Measurements from ENCODE around the gene TJP1. TPM values are rescaled to one million over a fixed set of nuclear protein-coding genes. Genes with fewer than 3 reads are reported as not detected.
"Not testable (repeated sequence)": the region's sequence is repeated elsewhere in the genome, so short reads cannot be mapped to it uniquely, and the experiment has no call there.

The TJP1 gene
- total RNA-seq, 6 donors from 2014 or later, result 88.0 to 168 (median 113) TPM

GRCh38 chr15:29785136-29785535 is 37.1 kb downstream of the TJP1 start:
- WGBS, 2 donors, result 75 to 84% methylated on average over 2 of the region's 2 CpGs
- no peak for ATAC-seq (ENCODE audit: low FRiP score in 2 of 2)
- peaks cover 0 to 22% (median 11%) of the 10 kb centered on the region in 4 donors for H3K4me1 ChIP-seq
- no peak overlapping the region for H3K4me3 ChIP-seq
- H3K9me3 ChIP-seq, result no peaks in the 10 kb centered on the region
- no peak for TF ChIP-seq POLR2AphosphoS5 (IDR thresholded peaks at IDR 0.05)
- TF ChIP-seq, protein P1, sequence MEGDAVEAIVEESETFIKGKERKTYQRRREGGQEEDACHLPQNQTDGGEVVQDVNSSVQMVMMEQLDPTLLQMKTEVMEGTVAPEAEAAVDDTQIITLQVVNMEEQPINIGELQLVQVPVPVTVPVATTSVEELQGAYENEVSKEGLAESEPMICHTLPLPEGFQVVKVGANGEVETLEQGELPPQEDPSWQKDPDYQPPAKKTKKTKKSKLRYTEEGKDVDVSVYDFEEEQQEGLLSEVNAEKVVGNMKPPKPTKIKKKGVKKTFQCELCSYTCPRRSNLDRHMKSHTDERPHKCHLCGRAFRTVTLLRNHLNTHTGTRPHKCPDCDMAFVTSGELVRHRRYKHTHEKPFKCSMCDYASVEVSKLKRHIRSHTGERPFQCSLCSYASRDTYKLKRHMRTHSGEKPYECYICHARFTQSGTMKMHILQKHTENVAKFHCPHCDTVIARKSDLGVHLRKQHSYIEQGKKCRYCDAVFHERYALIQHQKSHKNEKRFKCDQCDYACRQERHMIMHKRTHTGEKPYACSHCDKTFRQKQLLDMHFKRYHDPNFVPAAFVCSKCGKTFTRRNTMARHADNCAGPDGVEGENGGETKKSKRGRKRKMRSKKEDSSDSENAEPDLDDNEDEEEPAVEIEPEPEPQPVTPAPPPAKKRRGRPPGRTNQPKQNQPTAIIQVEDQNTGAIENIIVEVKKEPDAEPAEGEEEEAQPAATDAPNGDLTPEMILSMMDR (IDR thresholded peaks at IDR 0.05), result no peak
- TF ChIP-seq EP300 (IDR thresholded peaks at IDR 0.05), result no peak
- TF ChIP-seq POLR2A (IDR thresholded peaks at IDR 0.05), result no peak
- DNase-seq, result no peak
- H3K27me3 ChIP-seq, result no peaks in the 10 kb centered on the region
- H3K27ac ChIP-seq, result no peak overlapping the region
- no peaks in the 10 kb centered on the region for H3K36me3 ChIP-seq

DNA sequence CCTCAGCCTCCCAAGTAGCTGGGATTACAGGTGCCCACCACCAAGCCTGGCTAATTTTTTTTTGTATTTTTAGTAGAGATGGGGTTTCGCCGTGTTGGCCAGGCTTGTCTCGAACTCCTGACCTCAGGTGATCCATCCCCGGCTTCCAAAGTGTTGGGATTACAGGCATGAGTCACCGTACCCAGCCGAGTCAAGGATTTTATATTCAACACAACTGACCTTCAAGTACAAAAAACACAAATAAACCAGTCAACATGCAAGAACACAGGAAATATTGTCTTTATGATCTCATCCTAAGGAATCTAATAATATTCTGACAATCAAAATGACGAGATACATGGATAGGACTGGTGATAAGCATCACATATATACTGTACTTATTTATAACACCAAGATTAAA is 37.9 kb downstream of the TJP1 start:
- Histone ChIP-seq H3K36me3 (no peaks in the 10 kb centered on the region), H3K9me3 (no peaks in the 10 kb centered on the region), H3K4me3 (no peak overlapping the region), H3K27ac (no peak overlapping the region), H3K4me1 (peaks cover 0 to 22% (median 8%) of the 10 kb centered on the region in 4 donors), H3K27me3 (no peaks in the 10 kb centered on the region)
- DNase-seq, result no peak
- TF ChIP-seq POLR2A (IDR thresholded peaks at IDR 0.05), result no peak
- TF ChIP-seq POLR2AphosphoS5 (IDR thresholded peaks at IDR 0.05), result no peak
- TF ChIP-seq, protein P1 (IDR thresholded peaks at IDR 0.05), result no peak
- no peak for TF ChIP-seq EP300 (IDR thresholded peaks at IDR 0.05)
- ATAC-seq (ENCODE audit: low FRiP score in 2 of 2), result no peak
- WGBS, 2 donors, result 86 to 87% methylated on average over 7 of the region's 7 CpGs

DNA sequence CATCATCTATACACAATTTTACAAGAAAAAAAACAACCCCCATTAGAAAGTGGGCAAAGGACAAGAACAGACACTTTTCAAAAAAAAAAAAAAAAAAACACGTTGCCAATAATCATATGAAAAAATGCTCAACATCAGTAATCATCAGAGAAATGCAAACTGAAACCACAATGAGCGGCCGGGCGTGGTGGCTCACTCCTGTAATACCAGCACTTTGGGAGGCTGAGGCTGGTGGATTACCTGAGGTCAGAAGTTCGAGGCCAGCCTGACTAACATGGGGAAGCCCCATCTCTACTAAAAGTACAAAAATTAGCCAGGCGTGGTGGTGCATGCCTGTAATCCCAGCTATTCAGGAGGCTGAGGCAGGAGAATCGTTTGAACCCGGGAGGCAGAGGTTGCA is 39.5 kb downstream of the TJP1 start:
- H3K9me3 ChIP-seq; H3K36me3 ChIP-seq; ATAC-seq (ENCODE audit: low FRiP score in 2 of 2); DNase-seq; H3K4me3 ChIP-seq; H3K27ac ChIP-seq; H3K27me3 ChIP-seq: not testable (repeated sequence)
- 73 to 77% methylated on average over 8 of the region's 8 CpGs for WGBS, 2 donors
- H3K4me1 ChIP-seq, result peaks cover 0 to 12% (median 11%) of the 10 kb centered on the region in 4 donors

- Histone ChIP-seq H3K27ac (no peak overlapping the region), H3K36me3 (no peaks in the 10 kb centered on the region), H3K9me3 (no peaks in the 10 kb centered on the region), H3K27me3 (no peaks in the 10 kb centered on the region), H3K4me3 (no peak overlapping the region), H3K4me1 (peaks cover 0 to 28% (median 15%) of the 10 kb centered on the region in 4 donors)
- TF ChIP-seq EP300 (IDR thresholded peaks at IDR 0.05), result no peak
- ATAC-seq (ENCODE audit: low FRiP score in 2 of 2) (no peak), DNase-seq (no peak)
These were observed 43.9 kb downstream of the TJP1 start for GRCh38 chr15:29778382-29778781.

DNA sequence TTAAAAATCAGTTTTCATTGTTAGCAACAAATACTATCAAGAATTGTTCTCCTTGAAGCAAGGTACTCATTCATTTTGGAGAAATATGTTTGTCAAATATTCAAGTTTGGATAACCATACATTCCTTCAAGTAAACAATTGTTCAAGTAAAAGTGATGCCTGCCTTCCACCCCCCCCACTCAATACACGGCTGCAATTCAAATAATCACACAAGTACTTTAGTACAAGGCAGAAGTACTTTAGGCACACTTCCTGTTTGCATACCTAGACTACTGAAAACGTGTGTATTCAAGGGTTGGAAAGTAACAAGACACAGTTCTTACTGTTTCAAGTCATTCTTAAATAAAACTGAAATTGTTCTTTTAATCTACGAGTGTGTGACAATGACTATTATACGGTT is 45.4 kb downstream of the TJP1 start:
- WGBS, 2 donors, result 43 to 48% methylated on average over 4 of the region's 4 CpGs
- H3K27me3 ChIP-seq, result no peaks in the 10 kb centered on the region
- H3K4me1 ChIP-seq, result peaks cover 0 to 28% (median 15%) of the 10 kb centered on the region in 4 donors
- H3K4me3 ChIP-seq, result no peak overlapping the region
- no peak for TF ChIP-seq POLR2A (IDR thresholded peaks at IDR 0.05)
- no peak for TF ChIP-seq EP300 (IDR thresholded peaks at IDR 0.05)
- TF ChIP-seq POLR2AphosphoS5 (IDR thresholded peaks at IDR 0.05), result no peak
- TF ChIP-seq, protein P1 (IDR thresholded peaks at IDR 0.05), result no peak
- no peaks in the 10 kb centered on the region for H3K36me3 ChIP-seq
- no peak overlapping the region for H3K27ac ChIP-seq
- ATAC-seq (ENCODE audit: low FRiP score in 2 of 2) (no peak), DNase-seq (peak in 1 of 2 donors; percentile 22)
- no peaks in the 10 kb centered on the region for H3K9me3 ChIP-seq

DNA sequence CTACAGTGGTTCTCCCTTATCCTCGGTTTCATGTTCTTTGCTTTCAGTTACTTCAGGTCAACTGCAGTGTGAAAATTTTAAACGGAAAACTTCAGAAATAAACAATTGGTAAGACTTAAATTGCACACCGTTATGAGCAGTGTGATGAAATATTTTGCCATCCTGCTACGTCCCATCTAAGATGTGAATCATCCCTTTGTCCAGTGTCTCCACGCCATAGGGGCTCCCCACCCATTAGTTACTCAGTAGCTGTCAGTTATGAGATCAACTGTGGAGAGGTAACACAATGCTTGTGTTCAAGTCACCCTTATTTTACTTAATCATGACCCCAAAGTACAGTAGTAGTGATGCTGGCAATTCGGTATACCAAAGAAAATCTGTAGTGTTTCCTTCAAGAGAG is 47.4 kb downstream of the TJP1 start:
- Histone ChIP-seq H3K9me3 (no peaks in the 10 kb centered on the region), H3K27ac (no peak overlapping the region), H3K4me3 (no peak overlapping the region), H3K36me3 (peaks cover 0 to 13% (median 7%) of the 10 kb centered on the region in 4 donors), H3K4me1 (peaks cover 0 to 28% (median 15%) of the 10 kb centered on the region in 4 donors), H3K27me3 (no peaks in the 10 kb centered on the region)
- 68 to 77% methylated on average over 6 of the region's 6 CpGs for WGBS, 2 donors
- DNase-seq (no peak), ATAC-seq (ENCODE audit: low FRiP score in 2 of 2) (peak in 1 of 2 donors; percentile 39)
- TF ChIP-seq EP300 (IDR thresholded peaks at IDR 0.05) (no peak), POLR2A (IDR thresholded peaks at IDR 0.05) (no peak), POLR2AphosphoS5 (IDR thresholded peaks at IDR 0.05) (no peak)
- TF ChIP-seq, protein P1 (IDR thresholded peaks at IDR 0.05), result no peak

Measured in upper lobe of left lung (tissue), 6 donors.